Immature natural killer cell (primary cell): ENCODE data around the gene TMBIM1. TPM values are rescaled to one million over a fixed set of nuclear protein-coding genes. Genes with fewer than 3 reads are reported as not detected.
"Not testable (repeated sequence)": the region's sequence is repeated elsewhere in the genome, so short reads cannot be mapped to it uniquely, and the experiment has no call there.

ENCODE experiments used
- DNase-seq, 3 donors: peaks; one replicate each; pipeline ENCODE4 v3.0.0; 2022; ENCODE audit warnings: mixed read lengths in 1 of 3
- H3K27ac Mint-ChIP-seq, 6 donors: one replicate each; pipeline ENCODE4 v1.8.0; 2020; ENCODE audit warnings: mixed read lengths in 6 of 6, mild to moderate bottlenecking in 5 of 6, inconsistent platforms in 4 of 6, moderate library complexity in 3 of 6
- H3K27me3 Mint-ChIP-seq, 3 donors: one replicate each; pipeline ENCODE4 v1.8.0; 2020 to 2021; ENCODE audit warnings: low read depth in 3 of 3, mild to moderate bottlenecking in 3 of 3, mixed read lengths in 3 of 3, moderate library complexity in 3 of 3, inconsistent platforms in 1 of 3
- H3K36me3 Mint-ChIP-seq, 3 donors: one replicate each; pipeline ENCODE4 v1.8.0; 2020; ENCODE audit warnings: mixed read lengths in 3 of 3, inconsistent platforms in 2 of 3, mild to moderate bottlenecking in 2 of 3
- H3K4me1 Mint-ChIP-seq, 2 donors: one replicate each; pipeline ENCODE4 v1.8.0; 2020; ENCODE audit warnings: inconsistent platforms in 2 of 2, mild to moderate bottlenecking in 2 of 2, mixed read lengths in 2 of 2, moderate library complexity in 1 of 2
- H3K4me3 Mint-ChIP-seq, 5 donors: one replicate each; pipeline ENCODE4 v1.8.0; 2020; ENCODE audit warnings: mild to moderate bottlenecking in 5 of 5, mixed read lengths in 5 of 5, inconsistent platforms in 3 of 5, moderate library complexity in 3 of 5
- H3K9me3 Mint-ChIP-seq, 6 donors: one replicate each; pipeline ENCODE4 v1.8.0; 2020; ENCODE audit warnings: mild to moderate bottlenecking in 6 of 6, mixed read lengths in 6 of 6, inconsistent platforms in 4 of 6, moderate library complexity in 3 of 6
- polyA plus RNA-seq, 3 donors: library from polyadenylated mRNA; unstranded; fragments of 300-500 nt; fragmentation: Illumina TruSeq; gene quantifications; one replicate each; pipeline ENCODE4 v1.2.3, GENCODE V29; 2021

Gene TMBIM1
- polyA plus RNA-seq, 3 donors from 2014 or later: 119 to 268 (median 155) TPM

- peaks cover 15 to 18% of the 10 kb centered on the region in 2 donors for H3K4me1 Mint-ChIP-seq
- H3K4me3 Mint-ChIP-seq: no peak overlapping the region
Measured at GRCh38 chr2:218278531-218279360, 13.6 kb downstream of the TMBIM1 start.

GRCh38 chr2:218277921-218278320, 14.4 kb downstream of the TMBIM1 start:
- no peaks in the 10 kb centered on the region for H3K9me3 Mint-ChIP-seq
- H3K4me3 Mint-ChIP-seq: no peak overlapping the region
- peaks cover 11% of the 10 kb centered on the region in 2 donors for H3K4me1 Mint-ChIP-seq
- DNase-seq: no peak
- peak overlapping the region in 4 of 6 donors; percentile 24 to 85 (median 54) for H3K27ac Mint-ChIP-seq
- H3K36me3 Mint-ChIP-seq: peaks cover 9 to 50% (median 11%) of the 10 kb centered on the region in 3 donors
- peaks cover 2 to 7% (median 2%) of the 10 kb centered on the region in 3 donors for H3K27me3 Mint-ChIP-seq

More at GRCh38 chr2:218278531-218279360, 13.6 kb downstream of the TMBIM1 start:
- peaks cover 2 to 8% (median 6%) of the 10 kb centered on the region in 3 donors for H3K27me3 Mint-ChIP-seq
- DNase-seq: no peak
- H3K36me3 Mint-ChIP-seq: peaks cover 9 to 48% (median 11%) of the 10 kb centered on the region in 3 donors
- H3K9me3 Mint-ChIP-seq: no peaks in the 10 kb centered on the region
- H3K27ac Mint-ChIP-seq: peak overlapping the region in 4 of 6 donors; percentile 34 to 85 (median 76)

GRCh38 chr2:218276986-218277755, 15.1 kb downstream of the TMBIM1 start:
- Mint-ChIP-seq H3K27ac (peak overlapping the region; percentile 38 to 75 (median 60)), H3K27me3 (peaks cover 2 to 7% (median 5%) of the 10 kb centered on the region in 3 donors), H3K36me3 (peaks cover 9 to 50% (median 11%) of the 10 kb centered on the region in 3 donors), H3K4me3 (no peak overlapping the region), H3K9me3 (no peaks in the 10 kb centered on the region), H3K4me1 (peaks cover 13 to 19% of the 10 kb centered on the region in 2 donors)
- DNase-seq: no peak

DNA sequence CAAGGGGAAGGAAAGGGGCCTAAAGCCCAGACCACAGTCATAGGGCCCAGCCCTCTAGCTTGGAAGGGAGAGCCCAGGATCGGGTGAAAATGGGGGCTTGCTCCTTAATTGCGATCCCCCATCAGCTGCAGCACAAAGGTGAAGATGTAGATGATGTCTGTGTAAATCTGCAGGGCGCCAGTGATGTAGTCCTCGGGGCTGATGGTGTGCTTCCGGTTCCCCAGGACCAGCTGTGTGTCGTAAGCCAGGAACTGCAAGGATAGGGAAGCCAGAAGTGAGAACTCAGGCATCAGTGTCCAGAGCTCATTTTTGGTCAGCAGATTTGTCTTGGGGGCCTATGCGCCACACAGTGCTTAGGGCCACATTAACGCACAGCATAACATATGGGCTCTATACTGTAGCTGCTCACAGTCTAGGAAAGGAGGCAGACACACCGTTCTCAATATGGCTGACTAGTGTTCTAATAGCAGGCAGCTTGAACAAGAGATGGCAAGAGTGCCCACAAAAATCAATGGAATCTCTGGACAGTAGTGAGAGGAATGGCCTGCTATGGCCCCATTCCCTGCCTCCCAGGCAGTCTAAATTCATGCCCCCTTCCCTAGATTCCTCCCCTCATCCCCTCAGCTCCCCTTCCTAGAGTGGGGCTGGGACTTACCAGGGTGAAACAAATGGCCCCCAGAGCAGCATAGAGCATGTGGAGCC, 16.8 kb downstream of the TMBIM1 start:
- Mint-ChIP-seq H3K27me3 (peaks cover 2 to 5% (median 4%) of the 10 kb centered on the region in 3 donors), H3K4me3 (no peak overlapping the region), H3K36me3 (peaks cover 5 to 47% (median 11%) of the 10 kb centered on the region in 3 donors), H3K27ac (peak overlapping the region in 5 of 6 donors; percentile 22 to 53 (median 49)), H3K9me3 (no peaks in the 10 kb centered on the region), H3K4me1 (peaks cover 28 to 35% of the 10 kb centered on the region in 2 donors)
- DNase-seq: no peak

DNA sequence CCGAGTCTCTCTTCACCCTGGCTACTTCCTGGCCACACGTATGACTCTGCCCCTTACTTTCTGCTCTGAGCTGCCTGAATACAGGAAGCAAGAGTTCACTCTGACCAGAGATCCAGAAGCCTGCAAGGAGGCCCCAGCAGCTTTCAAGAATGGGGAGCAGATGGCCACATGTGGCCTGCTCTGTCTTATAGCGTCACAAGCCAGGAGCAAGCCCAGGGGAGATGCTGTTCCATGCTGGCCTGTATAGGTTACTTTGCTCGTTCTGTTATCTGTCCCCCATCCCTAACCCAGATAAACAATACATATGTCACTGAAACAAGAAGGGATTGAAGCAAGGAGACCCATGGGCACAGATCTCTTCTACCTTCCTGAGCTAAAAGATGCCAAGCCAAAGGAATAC, 17.7 kb downstream of the TMBIM1 start:
- DNase-seq: no peak
- Mint-ChIP-seq H3K27me3 (peaks cover 6 to 9% (median 7%) of the 10 kb centered on the region in 3 donors), H3K9me3 (no peaks in the 10 kb centered on the region), H3K27ac (peak overlapping the region; percentile 24 to 74 (median 67)), H3K36me3 (peaks cover 5 to 39% (median 11%) of the 10 kb centered on the region in 3 donors), H3K4me1 (peaks cover 31 to 43% of the 10 kb centered on the region in 2 donors), H3K4me3 (no peak overlapping the region)

- Mint-ChIP-seq H3K27me3 (peaks cover 6 to 9% (median 7%) of the 10 kb centered on the region in 3 donors), H3K4me3 (no peak overlapping the region), H3K36me3 (peaks cover 5 to 37% (median 11%) of the 10 kb centered on the region in 3 donors), H3K4me1 (peaks cover 36 to 50% of the 10 kb centered on the region in 2 donors), H3K9me3 (no peaks in the 10 kb centered on the region), H3K27ac (peak overlapping the region; percentile 67 to 84 (median 74))
- no peak for DNase-seq
Measured at GRCh38 chr2:218273908-218274249, 18.4 kb downstream of the TMBIM1 start.

- H3K4me3 Mint-ChIP-seq, DNase-seq, H3K27me3 Mint-ChIP-seq, H3K9me3 Mint-ChIP-seq: not testable (repeated sequence)
- Mint-ChIP-seq H3K27ac (peak overlapping the region; percentile 67 to 89 (median 82)), H3K36me3 (peaks cover 5 to 36% (median 11%) of the 10 kb centered on the region in 3 donors), H3K4me1 (peaks cover 36 to 51% of the 10 kb centered on the region in 2 donors)
Measured at GRCh38 chr2:218273214-218273907, 18.9 kb downstream of the TMBIM1 start.

DNA sequence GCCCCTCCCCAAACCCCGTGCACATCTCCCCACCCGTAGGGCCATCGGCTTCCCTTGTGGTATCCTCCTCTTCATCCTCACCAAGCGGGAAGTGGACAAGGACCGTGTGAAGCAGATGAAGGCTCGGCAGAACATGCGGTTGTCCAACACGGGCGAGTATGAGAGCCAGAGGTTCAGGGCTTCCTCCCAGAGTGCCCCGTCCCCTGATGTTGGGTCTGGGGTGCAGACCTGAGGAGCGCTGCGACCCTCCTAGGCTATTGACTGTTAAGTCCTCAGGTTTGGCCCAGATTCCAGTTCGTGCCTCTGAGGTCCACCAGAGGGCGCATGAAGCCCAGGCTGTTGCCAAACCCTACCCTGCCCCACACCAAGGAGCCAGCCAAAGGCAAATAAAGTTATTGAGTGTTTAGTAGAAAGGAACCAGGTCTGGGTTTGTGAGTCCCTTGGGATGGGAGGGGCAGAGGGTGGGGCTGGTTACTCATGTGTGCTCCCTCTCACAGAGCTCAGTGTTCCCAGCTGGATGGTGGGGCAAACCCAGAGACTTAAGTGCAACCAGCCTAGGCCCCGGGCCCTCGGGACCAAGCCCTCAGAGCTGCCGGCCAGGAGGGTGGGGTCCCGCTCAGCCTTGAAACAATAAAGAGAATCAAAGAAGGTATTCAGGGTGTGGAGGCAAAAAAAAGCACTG, 19.6 kb downstream of the TMBIM1 start:
- Mint-ChIP-seq H3K4me3 (peak overlapping the region in 3 of 5 donors; percentile 27 to 48 (median 27)), H3K36me3 (peaks cover 5 to 32% (median 8%) of the 10 kb centered on the region in 3 donors), H3K9me3 (no peaks in the 10 kb centered on the region), H3K4me1 (peaks cover 36 to 52% of the 10 kb centered on the region in 2 donors), H3K27me3 (peaks cover 4 to 9% (median 7%) of the 10 kb centered on the region in 3 donors), H3K27ac (peak overlapping the region; percentile 40 to 89 (median 82))
- DNase-seq: peak; percentile 72 to 78 (median 75)

DNA sequence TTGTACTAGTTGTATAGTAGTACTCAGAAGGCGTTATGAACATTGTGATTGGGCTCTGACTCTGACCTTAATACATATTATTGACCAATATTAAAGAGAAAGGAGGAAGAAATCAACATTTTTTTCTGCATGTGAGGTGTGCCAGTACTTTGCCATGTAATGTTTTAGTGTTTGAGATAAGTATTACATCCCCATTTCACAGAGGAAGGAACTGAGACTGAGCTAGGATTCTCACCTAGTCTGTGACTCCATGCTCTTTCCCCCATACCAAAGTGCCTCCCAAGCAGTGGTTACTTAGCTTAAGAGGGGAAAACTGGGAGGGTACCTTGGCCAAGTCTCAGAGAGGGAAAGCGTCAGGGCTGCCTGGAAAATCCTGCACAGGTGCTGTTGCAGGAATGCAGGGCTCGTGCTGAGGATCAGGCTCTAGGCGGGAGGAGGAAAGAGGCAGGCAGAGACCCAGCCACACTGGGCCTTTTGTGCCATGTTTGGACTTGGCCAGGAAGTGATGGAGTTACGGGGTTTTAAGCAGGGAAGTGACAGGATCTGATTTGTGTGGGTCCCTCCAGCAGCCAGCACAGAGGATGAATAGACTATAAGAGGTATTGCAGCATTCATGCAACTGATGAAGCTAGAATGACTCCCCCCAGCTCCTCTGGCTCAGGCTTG, 20.3 kb downstream of the TMBIM1 start:
- peaks cover 41 to 58% of the 10 kb centered on the region in 2 donors for H3K4me1 Mint-ChIP-seq
- no peak for DNase-seq
- H3K36me3 Mint-ChIP-seq: peaks cover 5 to 28% (median 6%) of the 10 kb centered on the region in 3 donors
- H3K4me3 Mint-ChIP-seq: peak overlapping the region in 4 of 5 donors; percentile 69 to 95 (median 91)
- H3K9me3 Mint-ChIP-seq: no peaks in the 10 kb centered on the region
- peaks cover 4 to 11% (median 6%) of the 10 kb centered on the region in 3 donors for H3K27me3 Mint-ChIP-seq
- peak overlapping the region; percentile 65 to 89 (median 83) for H3K27ac Mint-ChIP-seq

GRCh38 chr2:218271487-218271797, 20.9 kb downstream of the TMBIM1 start:
- H3K9me3 Mint-ChIP-seq: no peaks in the 10 kb centered on the region
- H3K27me3 Mint-ChIP-seq: peaks cover 4 to 11% (median 5%) of the 10 kb centered on the region in 3 donors
- DNase-seq: no peak
- peak overlapping the region; percentile 69 to 95 (median 94) for H3K4me3 Mint-ChIP-seq
- H3K27ac Mint-ChIP-seq: peak overlapping the region; percentile 63 to 89 (median 76)
- peaks cover 42 to 58% of the 10 kb centered on the region in 2 donors for H3K4me1 Mint-ChIP-seq
- H3K36me3 Mint-ChIP-seq: peaks cover 5 to 26% (median 6%) of the 10 kb centered on the region in 3 donors

DNA sequence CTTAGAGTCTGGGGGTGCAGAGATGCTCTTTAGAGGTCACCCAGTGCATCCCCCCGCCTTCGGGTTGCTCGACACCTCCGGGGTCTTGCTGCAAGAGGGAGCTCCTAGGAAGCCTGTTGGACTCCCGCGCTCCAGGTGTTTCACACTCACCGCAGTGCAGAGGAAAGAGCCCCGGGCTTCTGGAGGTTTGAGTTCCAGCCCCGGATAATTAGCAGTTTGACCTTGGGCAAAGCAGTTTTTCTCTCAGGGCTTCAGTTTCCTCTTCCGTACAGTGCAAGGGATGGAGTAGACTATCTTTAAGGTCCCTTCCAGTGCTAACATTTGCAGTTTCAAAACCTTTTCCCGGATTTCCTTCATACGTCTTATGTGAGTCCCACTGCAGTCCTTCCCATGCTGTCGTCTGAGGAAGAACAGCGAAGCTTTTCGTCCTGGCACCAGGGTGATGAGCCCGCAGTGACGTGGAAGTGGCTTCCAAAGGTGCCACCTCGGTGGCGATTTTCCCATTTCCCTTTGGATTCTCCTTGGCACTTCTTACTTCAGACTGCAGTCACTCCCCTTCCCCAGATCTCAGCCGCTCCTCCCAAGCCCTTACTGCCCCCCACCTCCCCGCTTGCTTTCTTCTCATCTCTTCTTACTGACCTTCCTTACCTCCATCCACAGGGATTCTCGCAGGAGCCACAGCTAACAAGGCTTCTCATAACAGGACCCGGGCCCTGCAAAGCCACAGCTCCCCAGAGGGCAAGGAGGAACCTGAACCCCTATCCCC, 21.4 kb downstream of the TMBIM1 start:
- Mint-ChIP-seq H3K36me3 (peaks cover 5 to 22% (median 8%) of the 10 kb centered on the region in 3 donors), H3K4me1 (peaks cover 44 to 58% of the 10 kb centered on the region in 2 donors), H3K27me3 (peaks cover 4 to 11% (median 5%) of the 10 kb centered on the region in 3 donors), H3K4me3 (peak overlapping the region; percentile 88 to 95 (median 94)), H3K9me3 (no peaks in the 10 kb centered on the region), H3K27ac (peak overlapping the region; percentile 79 to 92 (median 89))
- DNase-seq: no peak
